Posterior cingulate gyrus (tissue), 11 donors: ENCODE measurements around the gene SCARF1.

Experiments used
- DNase-seq, 10 donors: peaks; one replicate each; pipeline versions ENCODE4 v3.0.0 to v3.0.0-alpha.2; 2020 to 2021; ENCODE audit warnings: mixed read lengths in 3 of 10
- intact Hi-C: fragments of 100-400 bp; cut with DNase I; formaldehyde crosslinking; loops from one replicate; pipeline ENCODE4 v1.15.1; 2023

Gene SCARF1

GRCh38 chr17:1606352-1606985 is 39.1 kb downstream of the SCARF1 start:
- intact Hi-C loops, result no loop called here
- DNase-seq, result no peak

GRCh38 chr17:1605681-1606351 is 39.7 kb downstream of the SCARF1 start:
- no peak for DNase-seq

GRCh38 chr17:1604831-1605528 is 40.6 kb downstream of the SCARF1 start:
- no peak for DNase-seq
- intact Hi-C loops, result no loop called here

More at GRCh38 chr17:1605681-1606351, 39.7 kb downstream of the SCARF1 start:
- intact Hi-C loops, result no loop called here

GRCh38 chr17:1601571-1601970 is 44.0 kb downstream of the SCARF1 start:
- intact Hi-C loops, result no loop called here
- DNase-seq, result no peak

- intact Hi-C loops, result no loop called here
- DNase-seq, result no peak
These were observed 47.0 kb downstream of the SCARF1 start for GRCh38 chr17:1598399-1599095.

- intact Hi-C loops, result no loop called here
- no peak for DNase-seq
These were observed 47.6 kb downstream of the SCARF1 start for GRCh38 chr17:1597861-1598342.

- intact Hi-C loops, result no loop called here
- DNase-seq, result no peak
These were observed 52.0 kb downstream of the SCARF1 start for GRCh38 chr17:1593630-1593931.

- no peak for DNase-seq
- intact Hi-C loops, result no loop called here
These were observed 52.5 kb downstream of the SCARF1 start for GRCh38 chr17:1592751-1593629.

- DNase-seq, result no peak
- intact Hi-C loops, result no loop called here
These were observed 54.0 kb downstream of the SCARF1 start for GRCh38 chr17:1591474-1592090.

GRCh38 chr17:1590747-1591473 is 54.6 kb downstream of the SCARF1 start:
- intact Hi-C loops, result no loop called here
- DNase-seq, result no peak

GRCh38 chr17:1590029-1590746 is 55.3 kb downstream of the SCARF1 start:
- intact Hi-C loops, result no loop called here
- DNase-seq, result peak in 6 of 10 donors; percentile 44 to 93 (median 79)

- intact Hi-C loops, result no loop called here
- no peak for DNase-seq
These were observed 56.5 kb downstream of the SCARF1 start for GRCh38 chr17:1588821-1589585.

- DNase-seq, result no peak
- intact Hi-C loops, result no loop called here
These were observed 61.4 kb downstream of the SCARF1 start for GRCh38 chr17:1584167-1584566.
